HG03108 (cell line): ENCODE results near the gene ZGPAT.
"Not testable (repeated sequence)": the region's sequence is repeated elsewhere in the genome, so short reads cannot be mapped to it uniquely, and the experiment has no call there.

Experiments
- ATAC-seq: cut with Tn5 transposase; IDR thresholded peaks from one replicate; pipeline ENCODE4 v1.9.1; 2021; ENCODE audit warnings: moderate library complexity; ENCODE audit not compliant: unreplicated experiment

ZGPAT gene

GRCh38 chr20:63755933-63756647 is 48.3 kb downstream of the ZGPAT start:
- ATAC-seq, result no peak

- ATAC-seq, result no peak
Observed at GRCh38 chr20:63756648-63756991, 48.8 kb downstream of the ZGPAT start.

GRCh38 chr20:63758152-63758551 is 50.3 kb downstream of the ZGPAT start:
- no peak for ATAC-seq

- ATAC-seq, result no peak
Observed at GRCh38 chr20:63759377-63759901, 51.6 kb downstream of the ZGPAT start.

- no peak for ATAC-seq
Observed at GRCh38 chr20:63765082-63765873, 57.4 kb downstream of the ZGPAT start.

GRCh38 chr20:63765902-63766301 is 58.1 kb downstream of the ZGPAT start:
- ATAC-seq, result no peak

- ATAC-seq, result no peak
Observed at GRCh38 chr20:63766695-63767426, 59.0 kb downstream of the ZGPAT start.

- ATAC-seq, result no peak
Observed at GRCh38 chr20:63767456-63767855, 59.6 kb downstream of the ZGPAT start.

GRCh38 chr20:63767886-63768285 is 60.0 kb downstream of the ZGPAT start:
- ATAC-seq, result no peak

GRCh38 chr20:63768591-63769515 is 61.0 kb downstream of the ZGPAT start:
- no peak for ATAC-seq

GRCh38 chr20:63769891-63770474 is 62.1 kb downstream of the ZGPAT start:
- ATAC-seq, result no peak

- no peak for ATAC-seq
Observed at GRCh38 chr20:63771046-63771707, 63.3 kb downstream of the ZGPAT start.

GRCh38 chr20:63772781-63773518 is 65.1 kb downstream of the ZGPAT start:
- ATAC-seq, result no peak

GRCh38 chr20:63773571-63774241 is 65.9 kb downstream of the ZGPAT start:
- no peak for ATAC-seq

GRCh38 chr20:63774306-63774705 is 66.5 kb downstream of the ZGPAT start:
- no peak for ATAC-seq

- ATAC-seq, result no peak
Observed at GRCh38 chr20:63775096-63775978, 67.5 kb downstream of the ZGPAT start.

GRCh38 chr20:63776875-63777274 is 69.0 kb downstream of the ZGPAT start:
- ATAC-seq, result not testable (repeated sequence)
